ENCODE data around the gene ITGAL. TPM values are rescaled to one million over a fixed set of nuclear protein-coding genes. Genes with fewer than 3 reads are reported as not detected.

Gene ITGAL
- total RNA-seq, 2 experiments from 2014 or later, result 210 to 222 TPM

- no peak overlapping the region for H3K4me3 Mint-ChIP-seq
- H3K36me3 Mint-ChIP-seq (ENCODE audit: low read depth), result peaks cover 9% of the 10 kb centered on the region
- ATAC-seq (no peak), DNase-seq (no peak)
- no peaks in the 10 kb centered on the region for H3K27me3 Mint-ChIP-seq
- CTCF ChIA-PET, result interaction anchor here (0.7 to 1.4 kb wide), 3 partner anchors 16 to 88 kb away, joined by 3 to 4 read pairs (median 3); no protein-coding TSS in a partner anchor
- H3K27ac Mint-ChIP-seq, result no peak overlapping the region
- no peaks in the 10 kb centered on the region for H3K4me1 Mint-ChIP-seq
- H3K9me3 Mint-ChIP-seq (ENCODE audit: low read depth), result no peaks in the 10 kb centered on the region
- POLR2A ChIA-PET, result no interaction called here
- intact Hi-C loops (cut with DNase I, micrococcal nuclease), result no loop called here
Measured at GRCh38 chr16:30543067-30543466, 70.5 kb downstream of the ITGAL start.

- intact Hi-C loops (cut with DNase I, micrococcal nuclease), result no loop called here
- no peak overlapping the region for H3K4me3 Mint-ChIP-seq
- DNase-seq (no peak), ATAC-seq (no peak)
- H3K27ac Mint-ChIP-seq, result no peak overlapping the region
- H3K9me3 Mint-ChIP-seq (ENCODE audit: low read depth), result no peaks in the 10 kb centered on the region
- H3K36me3 Mint-ChIP-seq (ENCODE audit: low read depth), result no peaks in the 10 kb centered on the region
- ChIA-PET CTCF (interaction anchor here (1.2 kb wide), 1 partner anchor 137 kb away, joined by 3 read pairs; no protein-coding TSS in a partner anchor), POLR2A (no interaction called here)
- H3K27me3 Mint-ChIP-seq, result no peaks in the 10 kb centered on the region
- peaks cover 19% of the 10 kb centered on the region for H3K4me1 Mint-ChIP-seq
Measured at GRCh38 chr16:30546115-30546514, 73.6 kb downstream of the ITGAL start.

- ChIA-PET CTCF (interaction anchor here (0.8 kb wide), 1 partner anchor 13 kb away, joined by 3 read pairs; no protein-coding TSS in a partner anchor), POLR2A (no interaction called here)
- no peak for ATAC-seq
- peaks cover 13% of the 10 kb centered on the region for H3K36me3 Mint-ChIP-seq (ENCODE audit: low read depth)
- H3K4me1 Mint-ChIP-seq, result peaks cover 42% of the 10 kb centered on the region
- no peaks in the 10 kb centered on the region for H3K27me3 Mint-ChIP-seq
- H3K4me3 Mint-ChIP-seq, result no peak overlapping the region
- no peak for DNase-seq
- intact Hi-C loops (cut with DNase I, micrococcal nuclease), result no loop called here
- H3K27ac Mint-ChIP-seq, result no peak overlapping the region
- H3K9me3 Mint-ChIP-seq (ENCODE audit: low read depth), result no peaks in the 10 kb centered on the region
Measured at GRCh38 chr16:30548416-30549253, 76.1 kb downstream of the ITGAL start.

GRCh38 chr16:30551781-30552180 is 79.2 kb downstream of the ITGAL start:
- CTCF ChIA-PET, result interaction anchor here (0.6 to 1.6 kb wide), 8 partner anchors 16 to 122 kb away, joined by 3 to 10 read pairs (median 4); partner anchors contain the start of genes DCTPP1 and ZNF747
- Mint-ChIP-seq H3K9me3 (ENCODE audit: low read depth) (no peaks in the 10 kb centered on the region), H3K4me1 (peaks cover 58% of the 10 kb centered on the region), H3K27me3 (no peaks in the 10 kb centered on the region), H3K4me3 (peak overlapping the region; percentile 59), H3K27ac (peak overlapping the region; percentile 91), H3K36me3 (ENCODE audit: low read depth) (peaks cover 33% of the 10 kb centered on the region)
- ATAC-seq (peak; percentile 86), DNase-seq (peak; percentile 75)
- POLR2A ChIA-PET, result interaction anchor here (0.7 to 1.0 kb wide), 3 partner anchors 16 to 118 kb away, joined by 3 to 7 read pairs (median 5); no protein-coding TSS in a partner anchor
- intact Hi-C loops (cut with DNase I, micrococcal nuclease), result loop anchor here (2.0 to 10.0 kb wide), 2 partner anchors 17 to 457 kb away; partner anchors contain the start of genes TBX6 (in 1 of the 2), YPEL3 (in 1 of the 2) and ZNF747 (in 1 of the 2)

DNA sequence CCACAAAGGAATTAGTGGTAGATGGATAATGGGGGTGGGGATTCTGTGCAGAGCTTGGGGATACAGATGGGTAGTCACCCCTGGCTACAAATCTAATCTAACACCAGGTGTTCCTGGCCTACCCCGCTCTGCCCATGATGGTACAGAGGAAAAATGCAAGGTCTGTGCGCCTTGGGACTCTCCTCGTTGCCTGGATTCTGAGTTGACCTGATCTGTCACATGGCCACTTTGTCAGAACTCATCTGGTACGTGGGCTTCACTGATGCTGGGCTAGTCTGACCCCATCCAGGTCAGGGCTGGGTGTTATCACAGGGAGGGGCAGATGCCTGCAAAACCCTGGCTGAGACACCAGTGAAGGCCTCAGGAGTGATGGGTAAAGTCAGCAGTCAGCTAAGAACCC is 80.4 kb downstream of the ITGAL start:
- peaks cover 61% of the 10 kb centered on the region for H3K4me1 Mint-ChIP-seq
- peak overlapping the region; percentile 91 for H3K27ac Mint-ChIP-seq
- DNase-seq (no peak), ATAC-seq (no peak)
- H3K4me3 Mint-ChIP-seq, result no peak overlapping the region
- no peaks in the 10 kb centered on the region for H3K27me3 Mint-ChIP-seq
- H3K9me3 Mint-ChIP-seq (ENCODE audit: low read depth), result no peaks in the 10 kb centered on the region
- CTCF ChIA-PET, result interaction anchor here (1.6 kb wide), 1 partner anchor 18 kb away, joined by 10 read pairs; the partner anchor contains the start of gene ZNF747
- POLR2A ChIA-PET, result interaction anchor here (0.6 kb wide), 1 partner anchor 28 kb away, joined by 3 read pairs; no protein-coding TSS in a partner anchor
- intact Hi-C loops (cut with DNase I, micrococcal nuclease), result loop anchor here in 1 of 2 experiments (10.0 kb wide), 1 partner anchor 458 kb away; the partner anchor contains the start of genes TBX6 and YPEL3
- peaks cover 33% of the 10 kb centered on the region for H3K36me3 Mint-ChIP-seq (ENCODE audit: low read depth)

- Mint-ChIP-seq H3K9me3 (ENCODE audit: low read depth) (no peaks in the 10 kb centered on the region), H3K4me3 (no peak overlapping the region), H3K27ac (peak overlapping the region; percentile 91), H3K4me1 (peaks cover 61% of the 10 kb centered on the region), H3K27me3 (no peaks in the 10 kb centered on the region), H3K36me3 (ENCODE audit: low read depth) (peaks cover 33% of the 10 kb centered on the region)
- DNase-seq, result no peak
- ATAC-seq, result no peak
- CTCF ChIA-PET, result interaction anchor here (1.2 kb wide), 1 partner anchor 124 kb away, joined by 3 read pairs; the partner anchor contains the start of gene DCTPP1
- POLR2A ChIA-PET, result interaction anchor here (0.6 kb wide), 2 partner anchors 12 to 29 kb away, joined by 3 read pairs; no protein-coding TSS in a partner anchor
- intact Hi-C loops (cut with DNase I, micrococcal nuclease), result loop anchor here in 1 of 2 experiments (10.0 kb wide), 1 partner anchor 459 kb away; the partner anchor contains the start of genes TBX6 and YPEL3
Measured at GRCh38 chr16:30553393-30553899, 80.9 kb downstream of the ITGAL start.

DNA sequence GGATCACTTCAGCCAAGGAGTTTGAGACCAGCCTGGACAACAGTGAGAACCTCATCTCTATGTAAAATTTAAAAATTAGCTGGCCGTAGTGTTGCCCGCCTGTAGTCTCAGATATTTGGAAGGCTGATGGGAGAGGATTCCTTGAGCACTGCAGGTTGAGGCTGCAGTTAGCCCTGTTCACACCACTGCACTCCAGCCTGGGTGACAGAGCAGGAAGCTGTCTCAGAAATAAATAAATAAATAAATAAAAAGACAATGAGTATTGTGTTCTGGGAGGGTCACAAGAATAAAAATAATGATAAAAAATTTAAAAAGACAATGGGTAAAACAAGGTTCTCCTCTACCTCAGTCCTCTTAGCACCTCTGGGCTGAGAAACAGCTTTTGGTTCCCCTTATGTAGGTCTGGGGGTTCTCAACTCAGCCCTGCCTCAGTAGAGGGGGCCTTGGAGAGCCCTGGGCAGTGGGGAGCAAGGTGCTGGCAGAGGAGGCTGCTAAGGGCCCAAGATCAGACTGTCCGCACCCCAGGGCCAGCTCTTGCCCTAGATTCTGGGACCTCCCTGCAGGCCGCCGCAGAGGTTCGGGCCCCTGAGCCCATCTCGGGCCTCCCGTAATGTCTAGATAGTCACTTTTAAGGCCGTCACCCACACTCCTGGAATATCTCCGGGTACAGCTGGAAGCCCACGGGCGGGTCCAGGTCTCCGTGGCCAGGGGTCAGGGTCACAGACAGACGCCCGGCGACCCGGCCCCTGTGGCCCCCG is 82.2 kb downstream of the ITGAL start:
- Mint-ChIP-seq H3K36me3 (ENCODE audit: low read depth) (peaks cover 33% of the 10 kb centered on the region), H3K4me3 (no peak overlapping the region), H3K27me3 (no peaks in the 10 kb centered on the region), H3K4me1 (peaks cover 60% of the 10 kb centered on the region), H3K27ac (no peak overlapping the region), H3K9me3 (ENCODE audit: low read depth) (no peaks in the 10 kb centered on the region)
- POLR2A ChIA-PET, result interaction anchor here (0.5 kb wide), 2 partner anchors 87 to 95 kb away, joined by 3 to 4 read pairs; no protein-coding TSS in a partner anchor
- no peak for DNase-seq
- CTCF ChIA-PET, result interaction anchor here (1.1 to 1.2 kb wide), 2 partner anchors 20 to 125 kb away, joined by 3 to 5 read pairs; partner anchors contain the start of genes DCTPP1 and ZNF747
- intact Hi-C loops (cut with DNase I, micrococcal nuclease), result loop anchor here (5.0 to 10.0 kb wide), 2 partner anchors 143 to 460 kb away; partner anchors contain the start of genes SRCAP (in 1 of the 2), TBX6 (in 1 of the 2) and YPEL3 (in 1 of the 2)
- ATAC-seq, result no peak

DNA sequence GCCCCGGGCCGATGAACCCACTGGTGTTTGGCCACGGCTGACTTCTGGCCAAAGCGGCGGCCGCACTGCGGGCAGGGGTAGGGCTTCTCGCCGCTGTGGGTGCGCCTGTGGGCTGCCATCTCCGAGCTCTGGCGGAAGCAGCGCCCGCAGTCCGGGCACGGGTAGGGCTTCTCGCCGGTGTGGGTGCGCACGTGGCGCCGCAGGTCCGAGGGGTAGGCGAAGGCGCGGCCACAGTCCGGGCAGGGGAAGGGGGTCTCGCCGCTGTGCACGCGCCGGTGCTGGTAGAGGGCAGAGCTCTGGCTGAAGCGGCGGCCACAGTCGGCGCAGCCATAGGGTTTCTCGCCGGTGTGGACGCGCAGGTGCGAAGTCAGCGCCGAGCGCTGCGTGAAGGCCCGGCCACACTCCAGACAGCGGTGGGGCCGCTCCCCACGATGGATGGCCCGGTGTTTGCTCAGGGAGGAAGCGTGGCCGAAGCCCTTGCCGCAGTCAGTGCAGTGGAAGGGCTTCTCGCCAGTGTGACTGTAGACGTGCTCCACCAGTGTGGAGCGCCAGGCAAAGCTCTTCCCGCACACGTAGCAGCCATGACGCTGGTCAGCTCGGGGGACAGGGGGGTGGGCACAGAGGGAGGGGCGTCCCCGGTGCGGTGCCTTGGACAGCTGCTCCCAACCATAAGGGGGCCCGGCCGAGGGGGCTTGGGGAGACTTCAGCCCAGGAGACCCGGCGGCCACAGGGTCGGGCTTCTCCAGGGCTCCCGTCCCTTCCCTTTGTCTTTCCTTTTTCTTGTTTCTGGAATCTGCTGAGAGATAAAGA is 83.0 kb downstream of the ITGAL start:
- DNase-seq, result no peak
- Mint-ChIP-seq H3K27me3 (no peaks in the 10 kb centered on the region), H3K9me3 (ENCODE audit: low read depth) (no peaks in the 10 kb centered on the region), H3K4me1 (peaks cover 58% of the 10 kb centered on the region), H3K27ac (peak overlapping the region; percentile 42), H3K4me3 (peak overlapping the region; percentile 85), H3K36me3 (ENCODE audit: low read depth) (peaks cover 33% of the 10 kb centered on the region)
- POLR2A ChIA-PET, result no interaction called here
- ATAC-seq, result no peak
- CTCF ChIA-PET, result interaction anchor here (1.1 kb wide), 1 partner anchor 21 kb away, joined by 5 read pairs; the partner anchor contains the start of gene ZNF747
- intact Hi-C loops (cut with DNase I, micrococcal nuclease), result loop anchor here (5.0 to 10.0 kb wide), 2 partner anchors 142 to 461 kb away; partner anchors contain the start of genes SRCAP (in 1 of the 2), TBX6 (in 1 of the 2) and YPEL3 (in 1 of the 2)

- DNase-seq (no peak), ATAC-seq (no peak)
- CTCF ChIA-PET, result interaction anchor here (2.9 to 3.1 kb wide), 2 partner anchors 21 to 126 kb away, joined by 14 to 22 read pairs; partner anchors contain the start of genes DCTPP1 and ZNF747
- intact Hi-C loops (cut with DNase I, micrococcal nuclease), result loop anchor here (5.0 to 10.0 kb wide), 2 partner anchors 141 to 461 kb away; partner anchors contain the start of genes SRCAP (in 1 of the 2), TBX6 (in 1 of the 2) and YPEL3 (in 1 of the 2)
- peaks cover 56% of the 10 kb centered on the region for H3K4me1 Mint-ChIP-seq
- H3K4me3 Mint-ChIP-seq, result peak overlapping the region; percentile 85
- POLR2A ChIA-PET, result no interaction called here
- peaks cover 33% of the 10 kb centered on the region for H3K36me3 Mint-ChIP-seq (ENCODE audit: low read depth)
- H3K9me3 Mint-ChIP-seq (ENCODE audit: low read depth), result no peaks in the 10 kb centered on the region
- peak overlapping the region; percentile 17 for H3K27ac Mint-ChIP-seq
- no peaks in the 10 kb centered on the region for H3K27me3 Mint-ChIP-seq
Measured at GRCh38 chr16:30556125-30556473, 83.6 kb downstream of the ITGAL start.

DNA sequence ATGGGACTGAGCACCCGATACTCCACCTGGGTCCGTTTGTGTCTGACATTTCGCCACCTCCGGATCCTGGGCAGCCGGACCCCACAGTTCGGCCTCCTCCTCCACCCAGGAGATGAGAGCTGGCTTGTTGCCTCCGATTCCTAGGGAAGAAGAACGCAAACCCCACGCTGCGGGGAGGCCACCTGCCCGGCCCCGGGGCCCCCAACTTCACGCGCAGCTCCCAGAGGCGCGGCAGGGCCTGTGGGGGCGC is 85.1 kb downstream of the ITGAL start:
- peaks cover 49% of the 10 kb centered on the region for H3K4me1 Mint-ChIP-seq
- ChIA-PET CTCF (interaction anchor here (1.2 to 3.1 kb wide), 7 partner anchors 10 to 187 kb away, joined by 3 to 22 read pairs (median 5); partner anchors contain the start of genes DCTPP1, ZNF688 and ZNF747), POLR2A (interaction anchor here (0.6 to 2.8 kb wide), 8 partner anchors 8 to 140 kb away, joined by 3 to 30 read pairs (median 6); partner anchors contain the start of genes ZNF688, ZNF747 and ZNF785)
- DNase-seq (no peak), ATAC-seq (no peak)
- H3K27ac Mint-ChIP-seq, result peak overlapping the region; percentile 93
- H3K27me3 Mint-ChIP-seq, result no peaks in the 10 kb centered on the region
- peaks cover 28% of the 10 kb centered on the region for H3K36me3 Mint-ChIP-seq (ENCODE audit: low read depth)
- intact Hi-C loops (cut with DNase I, micrococcal nuclease), result loop anchor here (5.0 to 10.0 kb wide), 2 partner anchors 140 to 463 kb away; partner anchors contain the start of genes SRCAP (in 1 of the 2), TBX6 (in 1 of the 2) and YPEL3 (in 1 of the 2)
- no peaks in the 10 kb centered on the region for H3K9me3 Mint-ChIP-seq (ENCODE audit: low read depth)
- H3K4me3 Mint-ChIP-seq, result peak overlapping the region; percentile 85
